C1 segment of cervical spinal cord (tissue), 14 donors: ENCODE measurements around the gene DCUN1D4.
A peak's percentile ranks its signal among the peaks of the same experiment; 100 is the strongest.

Experiments
- DNase-seq, 14 donors: peaks; one replicate each; lab custom pipeline; 2025; lab: John Stamatoyannopoulos, UW

Gene DCUN1D4

GRCh38 chr4:51842554-51843308 lies at the start of gene DCUN1D4:
TSS of gene DCUN1D4 (plus strand) at chr4:51843153. CDS start at chr4:51843243, 90 bp downstream.
- DNase-seq, result peak; percentile 89 to 100 (median 99)

- no peak for DNase-seq
Observed at GRCh38 chr4:51820443-51821234, 22.3 kb upstream of the DCUN1D4 start.

- no peak for DNase-seq
Observed at GRCh38 chr4:51825341-51825740, 17.6 kb upstream of the DCUN1D4 start.

- no peak for DNase-seq
Observed at GRCh38 chr4:51830156-51830720, 12.7 kb upstream of the DCUN1D4 start.

- peak in 8 of 14 donors; percentile 7 to 50 (median 34) for DNase-seq
Observed at GRCh38 chr4:51831133-51831532, 11.8 kb upstream of the DCUN1D4 start.

GRCh38 chr4:51833236-51833635 lies 9.7 kb upstream of the DCUN1D4 start:
- DNase-seq, result no peak

GRCh38 chr4:51835079-51835478 lies 7.9 kb upstream of the DCUN1D4 start:
- no peak for DNase-seq

GRCh38 chr4:51835855-51836254 lies 7.1 kb upstream of the DCUN1D4 start:
- no peak for DNase-seq

GRCh38 chr4:51836549-51836948 lies 6.4 kb upstream of the DCUN1D4 start:
- DNase-seq, result no peak

GRCh38 chr4:51840781-51841180 lies 2.2 kb upstream of the DCUN1D4 start:
- DNase-seq, result no peak

GRCh38 chr4:51842167-51842553 lies 793 bp upstream of the DCUN1D4 start:
- DNase-seq, result peak in 2 of 14 donors; percentile 52 to 53

- DNase-seq, result peak in 10 of 14 donors; percentile 36 to 95 (median 76)
Observed at GRCh38 chr4:51843309-51844152, 578 bp downstream of the DCUN1D4 start.

- DNase-seq, result peak; percentile 51 to 93 (median 89)
Observed at GRCh38 chr4:51844153-51845054, 1.5 kb downstream of the DCUN1D4 start.

- no peak for DNase-seq
Observed at GRCh38 chr4:51845055-51845426, 2.1 kb downstream of the DCUN1D4 start.

- no peak for DNase-seq
Observed at GRCh38 chr4:51845711-51846110, 2.8 kb downstream of the DCUN1D4 start.

GRCh38 chr4:51849430-51849829 lies 6.5 kb downstream of the DCUN1D4 start:
- DNase-seq, result no peak

GRCh38 chr4:51850294-51850693 lies 7.3 kb downstream of the DCUN1D4 start:
- no peak for DNase-seq

- no peak for DNase-seq
Observed at GRCh38 chr4:51851090-51851936, 8.4 kb downstream of the DCUN1D4 start.

- DNase-seq, result no peak
Observed at GRCh38 chr4:51851937-51852290, 9.0 kb downstream of the DCUN1D4 start.
